Liver (tissue), 9 donors: Measurements from ENCODE around the gene CACNA1I. TPM values are rescaled to one million over a fixed set of nuclear protein-coding genes. Genes with fewer than 3 reads are reported as not detected.

Experiments
- DNase-seq: peaks from one replicate; pipeline ENCODE4 v3.0.0-alpha.2; 2017; ENCODE audit warnings: low spot score
- H3K27ac ChIP-seq, 2 donors: one replicate each; pipeline ENCODE4 v1.7.0; 2013; ENCODE audit warnings: inconsistent platforms in 2 of 2, low read length in 2 of 2, control low read depth in 1 of 2, low read depth in 1 of 2, mild to moderate bottlenecking in 1 of 2
- H3K27me3 ChIP-seq, 4 donors: one replicate each; pipeline versions ENCODE4 v1.6.1 to v1.7.0; 2013; ENCODE audit warnings: low read length in 3 of 4, inconsistent platforms in 1 of 4, mild to moderate bottlenecking in 1 of 4, moderate library complexity in 1 of 4; ENCODE audit not compliant: control insufficient read depth in 4 of 4, insufficient read depth in 4 of 4
- H3K36me3 ChIP-seq, 4 donors: one replicate each; pipeline versions ENCODE4 v1.6.1 to v1.7.0; 2013; ENCODE audit warnings: low read length in 3 of 4, mild to moderate bottlenecking in 3 of 4, low read depth in 1 of 4, moderate library complexity in 1 of 4; ENCODE audit not compliant: control insufficient read depth in 4 of 4, insufficient read depth in 3 of 4
- H3K4me1 ChIP-seq, 4 donors: one replicate each; pipeline versions ENCODE4 v1.6.1 to v1.7.0; 2013; ENCODE audit warnings: low read length in 3 of 4, mild to moderate bottlenecking in 3 of 4, moderate library complexity in 1 of 4; ENCODE audit not compliant: control insufficient read depth in 4 of 4, insufficient read depth in 4 of 4
- H3K4me3 ChIP-seq, 3 donors: one replicate each; pipeline versions ENCODE4 v1.6.1 to v1.7.0; 2013; ENCODE audit warnings: low read length in 3 of 3, control low read depth in 1 of 3, low read depth in 1 of 3, mild to moderate bottlenecking in 1 of 3
- H3K9ac ChIP-seq, 2 donors: one replicate each; pipeline ENCODE4 v1.7.0; 2013; ENCODE audit warnings: low read length in 2 of 2, mild to moderate bottlenecking in 2 of 2, moderate library complexity in 2 of 2, control low read depth in 1 of 2, low read depth in 1 of 2
- H3K9me3 ChIP-seq, 4 donors: one replicate each; pipeline versions ENCODE4 v1.6.1 to v1.7.0; 2013; ENCODE audit warnings: low read length in 3 of 4; ENCODE audit not compliant: control insufficient read depth in 4 of 4
- ATF3 ChIP-seq: IDR thresholded peaks from 2 replicates; pipeline ENCODE4 v1.6.1; 2016; ENCODE audit warnings: antibody characterized with exemption
- EGR1 ChIP-seq, 2 donors: IDR thresholded peaks; 2 replicates each; pipeline ENCODE4 v1.6.1; 2016 to 2018; ENCODE audit warnings: antibody characterized with exemption in 2 of 2, low read depth in 2 of 2
- FOXA1 ChIP-seq: IDR thresholded peaks from 2 replicates; pipeline ENCODE4 v1.6.1; 2016; ENCODE audit warnings: antibody characterized with exemption
- GABPA ChIP-seq, 2 donors: IDR thresholded peaks in 1 of 2; conservative IDR thresholded peaks in 1 of 2; 2 replicates each; pipeline ENCODE4 v1.6.1; 2016; ENCODE audit warnings: antibody characterized with exemption in 2 of 2, mild to moderate bottlenecking in 1 of 2, moderate library complexity in 1 of 2
- HNF4A ChIP-seq, 2 donors: conservative IDR thresholded peaks; 2 replicates each; pipeline ENCODE4 v1.6.1; 2016; ENCODE audit warnings: antibody characterized with exemption in 2 of 2, mild to moderate bottlenecking in 2 of 2
- HNF4G ChIP-seq: IDR thresholded peaks from 2 replicates; pipeline ENCODE4 v1.6.1; 2016; ENCODE audit warnings: antibody characterized with exemption
- JUND ChIP-seq, 2 donors: IDR thresholded peaks; 2 replicates each; pipeline ENCODE4 v1.6.1; 2016; ENCODE audit warnings: antibody characterized with exemption in 2 of 2
- MAX ChIP-seq: IDR thresholded peaks from 2 replicates; pipeline ENCODE4 v1.6.1; 2016; ENCODE audit warnings: antibody characterized with exemption
- NR2F2 ChIP-seq: IDR thresholded peaks from 2 replicates; pipeline ENCODE4 v1.6.1; 2016; ENCODE audit warnings: antibody characterized with exemption
- RAD21 ChIP-seq, 2 donors: IDR thresholded peaks; 2 replicates each; pipeline ENCODE4 v1.6.1; 2016; ENCODE audit warnings: antibody characterized with exemption in 2 of 2, mild to moderate bottlenecking in 2 of 2
- REST ChIP-seq: IDR thresholded peaks from 2 replicates; pipeline ENCODE4 v1.6.1; 2016; ENCODE audit warnings: antibody characterized with exemption, mild to moderate bottlenecking
- RXRA ChIP-seq, 2 donors: IDR thresholded peaks; 2 replicates each; pipeline ENCODE4 v1.6.1; 2017 to 2018; ENCODE audit warnings: antibody characterized with exemption in 2 of 2, mild to moderate bottlenecking in 1 of 2
- SP1 ChIP-seq: IDR thresholded peaks from 2 replicates; pipeline ENCODE4 v1.6.1; 2018; ENCODE audit warnings: antibody characterized with exemption, mild to moderate bottlenecking
- TAF1 ChIP-seq: conservative IDR thresholded peaks from 2 replicates; pipeline ENCODE4 v1.6.1; 2016; ENCODE audit warnings: antibody characterized with exemption, mild to moderate bottlenecking
- ZBTB33 ChIP-seq: IDR thresholded peaks from 2 replicates; pipeline ENCODE4 v1.6.1; 2016; ENCODE audit warnings: antibody characterized with exemption
- WGBS: extraction: QIAGEN DNeasy Blood & Tissue Kit; methylation state at CpG from one replicate; pipeline ENCODE4 v1.1.7; 2013; 5-methylcytosine and 5-hydroxymethylcytosine counted together
- polyA plus RNA-seq, 2 donors: library from polyadenylated mRNA; stranded (reverse) in 1 of 2; unstranded in 1 of 2; fragments of 200-250 nt in 1 of 2; fragments of >200 nt in 1 of 2; fragmentation: Nextera tagmentation in 1 of 2; extraction: Ambion mirVana in 1 of 2; gene quantifications; one replicate each; pipeline versions ENCODE4 v1.2.1 to v1.2.3, GENCODE V29; 2013 to 2015
- total RNA-seq, 2 donors: library from RNA; depleted of rRNA; stranded (reverse); fragments of >200 nt; gene quantifications; one replicate each; pipeline ENCODE4 v1.2.3, GENCODE V29; 2014
- donor health status: healthy.
- donor health status: healthy.
- donor health status: healthy.
- donor health status: healthy.
- donor health status: healthy.

CACNA1I gene
- total and polyA plus RNA-seq, 4 donors: under 0.01 to 0.14 (median 0.01) TPM; not detected in 1

GRCh38 chr22:39722501-39722900 is 151.9 kb downstream of the CACNA1I start:
- DNase-seq: no peak
- Histone ChIP-seq H3K27ac (no peak overlapping the region), H3K36me3 (no peaks in the 10 kb centered on the region), H3K4me3 (no peak overlapping the region), H3K27me3 (peaks cover 0 to 4% (median 1%) of the 10 kb centered on the region in 4 donors), H3K9me3 (no peaks in the 10 kb centered on the region), H3K4me1 (no peaks in the 10 kb centered on the region), H3K9ac (no peak overlapping the region)
- TF ChIP-seq MAX (no peak), ZBTB33 (no peak), TAF1 (no peak), GABPA (IDR thresholded peaks at IDR 0.05 in 1 of 2, conservative IDR thresholded peaks at IDR 0.05 in 1 of 2) (no peak), HNF4A (conservative IDR thresholded peaks at IDR 0.05) (no peak), NR2F2 (no peak), SP1 (no peak), EGR1 (IDR thresholded peaks at IDR 0.05; ENCODE audit: low read depth in 2 of 2) (no peak), REST (no peak), RXRA (IDR thresholded peaks at IDR 0.05) (no peak)
- 90% methylated on average over 4 of the region's 4 CpGs for WGBS

- WGBS: 88% methylated on average over 10 of the region's 10 CpGs
- DNase-seq: no peak
These were observed 152.9 kb downstream of the CACNA1I start for GRCh38 chr22:39723463-39723862.

More at GRCh38 chr22:39723463-39723862, 152.9 kb downstream of the CACNA1I start:
- peaks cover 0 to 4% (median 1%) of the 10 kb centered on the region in 4 donors for H3K27me3 ChIP-seq
- H3K9ac ChIP-seq: no peak overlapping the region
- no peaks in the 10 kb centered on the region for H3K4me1 ChIP-seq
- no peak overlapping the region for H3K27ac ChIP-seq
- no peaks in the 10 kb centered on the region for H3K36me3 ChIP-seq
- no peak overlapping the region for H3K4me3 ChIP-seq
- H3K9me3 ChIP-seq: no peaks in the 10 kb centered on the region
- TF ChIP-seq GABPA (IDR thresholded peaks at IDR 0.05 in 1 of 2, conservative IDR thresholded peaks at IDR 0.05 in 1 of 2) (no peak), HNF4A (conservative IDR thresholded peaks at IDR 0.05) (no peak), RAD21 (IDR thresholded peaks at IDR 0.05) (no peak), HNF4G (no peak), EGR1 (IDR thresholded peaks at IDR 0.05; ENCODE audit: low read depth in 2 of 2) (no peak), NR2F2 (no peak), FOXA1 (no peak), ATF3 (no peak), JUND (IDR thresholded peaks at IDR 0.05) (no peak), MAX (no peak)
